HG03196 (cell line): ENCODE data around the gene EIF4E.

Experiments
- ATAC-seq: cut with Tn5 transposase; IDR thresholded peaks from one replicate; pipeline ENCODE4 v1.9.1; 2021; ENCODE audit not compliant: unreplicated experiment

EIF4E gene, protein sequence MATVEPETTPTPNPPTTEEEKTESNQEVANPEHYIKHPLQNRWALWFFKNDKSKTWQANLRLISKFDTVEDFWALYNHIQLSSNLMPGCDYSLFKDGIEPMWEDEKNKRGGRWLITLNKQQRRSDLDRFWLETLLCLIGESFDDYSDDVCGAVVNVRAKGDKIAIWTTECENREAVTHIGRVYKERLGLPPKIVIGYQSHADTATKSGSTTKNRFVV

GRCh38 chr4:98928505-98929340 is at the start of gene EIF4E:
EIF4E (minus strand) TSS chr4:98929133; CDS start chr4:98929112, 21 bp downstream.
- ATAC-seq: peak; percentile 67

DNA sequence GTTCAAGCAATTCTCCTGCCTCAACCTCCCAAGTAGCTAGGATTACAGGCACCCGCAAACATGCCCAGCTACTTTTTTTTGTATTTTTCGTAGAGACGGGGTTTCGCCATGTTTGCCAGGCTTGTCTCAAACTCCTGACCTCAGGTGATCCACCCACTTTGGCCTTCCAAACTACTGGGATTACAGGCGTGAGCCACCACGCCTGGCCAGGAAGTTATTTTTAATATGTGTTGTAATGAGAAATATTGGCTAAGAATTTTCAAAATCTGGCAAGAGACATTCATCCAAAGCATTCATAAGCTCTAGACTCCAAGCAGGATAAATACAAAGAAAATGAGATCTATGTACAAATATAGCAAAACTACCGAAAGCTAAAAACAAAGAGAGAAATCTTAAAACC is 48.6 kb upstream of the EIF4E start:
- no peak for ATAC-seq

- ATAC-seq: no peak
These were observed 47.8 kb upstream of the EIF4E start for GRCh38 chr4:98976716-98977115.

GRCh38 chr4:98969878-98970785 is 41.2 kb upstream of the EIF4E start:
- ATAC-seq: no peak

GRCh38 chr4:98967786-98968329 is 38.9 kb upstream of the EIF4E start:
- no peak for ATAC-seq

GRCh38 chr4:98966926-98967325 is 38.0 kb upstream of the EIF4E start:
- no peak for ATAC-seq

GRCh38 chr4:98963538-98964433 is 34.9 kb upstream of the EIF4E start:
- no peak for ATAC-seq

DNA sequence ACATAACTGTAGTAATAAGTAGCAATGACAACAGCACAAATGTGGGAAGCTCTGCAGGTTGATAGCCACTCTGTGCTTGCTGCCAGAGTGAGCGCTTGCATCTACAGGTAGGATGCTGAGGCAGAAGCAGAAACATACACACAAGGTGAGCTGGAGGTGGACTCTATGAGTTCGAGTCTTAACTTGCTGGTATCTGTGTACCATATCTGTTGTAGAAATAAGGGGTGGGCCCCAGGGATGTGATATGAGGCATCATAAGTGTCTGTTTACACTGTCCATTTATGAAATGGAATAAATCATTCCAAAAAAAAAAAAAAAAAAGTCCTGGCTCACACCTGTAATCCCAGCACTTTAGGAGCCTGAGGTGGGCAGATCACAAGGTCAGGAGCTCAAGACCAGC is 32.8 kb upstream of the EIF4E start:
- ATAC-seq: no peak

- no peak for ATAC-seq
These were observed 30.5 kb upstream of the EIF4E start for GRCh38 chr4:98959411-98959810.

DNA sequence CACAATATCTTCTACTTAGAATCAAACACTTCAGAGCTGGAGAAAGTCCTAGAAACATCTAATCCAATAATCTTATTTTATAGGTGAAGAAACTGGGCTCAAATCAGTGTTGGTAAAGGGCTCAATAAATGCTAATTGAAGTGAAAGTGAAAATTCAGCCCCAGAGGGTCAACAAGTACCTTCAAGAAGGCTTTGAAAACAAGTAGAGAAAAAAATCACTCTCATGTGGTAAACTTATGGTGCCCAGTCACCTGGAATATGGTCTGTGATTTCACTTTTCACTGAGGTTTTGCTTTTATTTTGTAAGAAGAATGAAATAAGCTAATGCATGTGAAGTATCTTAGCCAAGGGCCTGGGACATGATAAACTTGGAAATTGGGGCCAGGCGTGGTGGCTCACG is 29.1 kb upstream of the EIF4E start:
- no peak for ATAC-seq

- no peak for ATAC-seq
These were observed 26.3 kb upstream of the EIF4E start for GRCh38 chr4:98955229-98955628.

DNA sequence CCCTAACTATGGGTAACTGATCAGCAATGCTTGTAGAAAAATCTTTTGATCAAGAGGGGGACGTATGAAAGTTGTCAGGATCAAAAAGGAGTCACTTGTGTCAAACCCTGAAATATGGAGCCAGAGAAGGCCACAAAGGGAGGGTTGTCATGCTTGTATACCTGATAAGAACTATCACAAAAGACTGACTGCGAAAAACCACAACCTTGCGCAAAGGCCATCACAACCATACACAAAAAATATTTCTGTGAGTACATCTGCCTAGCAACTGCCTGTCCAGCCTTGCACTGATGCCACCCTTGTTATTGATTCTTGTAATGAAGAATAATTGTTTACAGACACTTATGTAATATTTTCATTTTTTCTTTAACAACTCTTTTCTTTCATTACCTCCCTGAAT is 22.8 kb upstream of the EIF4E start:
- ATAC-seq: no peak

GRCh38 chr4:98950925-98951324 is 22.0 kb upstream of the EIF4E start:
- no peak for ATAC-seq

GRCh38 chr4:98946359-98946758 is 17.4 kb upstream of the EIF4E start:
- no peak for ATAC-seq

GRCh38 chr4:98945297-98945850 is 16.4 kb upstream of the EIF4E start:
- ATAC-seq: no peak

GRCh38 chr4:98939892-98940298 is 11.0 kb upstream of the EIF4E start:
- no peak for ATAC-seq

GRCh38 chr4:98939438-98939837 is 10.5 kb upstream of the EIF4E start:
- no peak for ATAC-seq

DNA sequence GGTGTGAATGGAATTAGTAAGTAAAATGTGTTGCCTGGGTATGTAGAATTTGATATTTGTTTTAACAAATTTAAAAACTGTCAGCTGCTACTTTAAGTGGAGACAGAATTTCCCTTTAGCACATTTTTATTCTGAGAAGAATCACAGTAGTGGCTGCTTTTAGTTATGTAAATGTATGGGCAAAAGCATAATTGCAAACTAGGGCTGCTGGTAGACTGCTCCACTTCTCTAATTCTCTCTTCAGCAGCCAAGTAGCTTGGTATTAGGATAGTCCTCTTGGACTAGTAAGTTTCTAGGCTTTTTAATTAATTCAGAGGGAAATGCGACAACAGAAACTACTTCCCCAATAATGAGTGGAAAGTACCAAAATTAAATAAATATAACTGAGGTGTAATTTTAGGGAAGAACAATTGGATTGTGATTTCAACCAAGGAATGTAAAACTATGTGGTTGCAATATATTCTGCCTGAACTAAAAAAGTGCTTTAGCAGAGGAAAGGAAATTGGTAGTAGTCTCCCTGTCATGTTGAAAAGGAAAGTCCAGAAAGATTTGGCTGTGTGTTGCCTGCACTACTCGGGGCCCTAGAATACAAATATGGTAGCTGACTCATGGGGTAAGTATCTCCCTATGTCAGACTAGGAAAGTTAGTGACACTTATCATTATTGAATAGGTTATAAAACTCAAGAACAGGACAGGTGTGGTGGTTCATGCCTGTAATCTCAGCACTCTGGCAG is 9.2 kb upstream of the EIF4E start:
- no peak for ATAC-seq

GRCh38 chr4:98935633-98936032 is 6.7 kb upstream of the EIF4E start:
- ATAC-seq: no peak
